ENCODE measurements around the gene ZG16B.

ZG16B gene

GRCh38 chr16:2790631-2791030 lies 39.5 kb upstream of the ZG16B start:
- Histone ChIP-seq H3K9me3 (ENCODE audit: control insufficient read depth, low read length) (no peaks in the 10 kb centered on the region), H3K27ac (ENCODE audit: low read depth, low read length, severe bottlenecking) (no peak overlapping the region), H3K4me3 (ENCODE audit: extremely low read depth, insufficient read depth, low read length, poor library complexity, severe bottlenecking) (no peak overlapping the region), H3K36me3 (ENCODE audit: control insufficient read depth, insufficient read depth, low read length) (no peaks in the 10 kb centered on the region), H3K4me1 (ENCODE audit: control insufficient read depth, insufficient read depth, low read length, poor library complexity, severe bottlenecking) (peaks cover 2% of the 10 kb centered on the region)
- 100% methylated on average over 4 of the region's 5 CpGs; no CpG with 5 or more reads in 1 of the 2 experiments for WGBS, 2 experiments (ENCODE audit: insufficient coverage in 2 of 2)

- Histone ChIP-seq H3K36me3 (ENCODE audit: control insufficient read depth, insufficient read depth, low read length) (no peaks in the 10 kb centered on the region), H3K27ac (ENCODE audit: low read depth, low read length, severe bottlenecking) (no peak overlapping the region), H3K4me3 (ENCODE audit: extremely low read depth, insufficient read depth, low read length, poor library complexity, severe bottlenecking) (no peak overlapping the region), H3K4me1 (ENCODE audit: control insufficient read depth, insufficient read depth, low read length, poor library complexity, severe bottlenecking) (peaks cover 7% of the 10 kb centered on the region), H3K9me3 (ENCODE audit: control insufficient read depth, low read length) (no peaks in the 10 kb centered on the region)
- WGBS, 2 experiments (ENCODE audit: insufficient coverage in 2 of 2) = 87 to 90% methylated on average over 5 to 8 of the region's 8 CpGs
Measured at GRCh38 chr16:2791174-2791573, 38.9 kb upstream of the ZG16B start.

DNA sequence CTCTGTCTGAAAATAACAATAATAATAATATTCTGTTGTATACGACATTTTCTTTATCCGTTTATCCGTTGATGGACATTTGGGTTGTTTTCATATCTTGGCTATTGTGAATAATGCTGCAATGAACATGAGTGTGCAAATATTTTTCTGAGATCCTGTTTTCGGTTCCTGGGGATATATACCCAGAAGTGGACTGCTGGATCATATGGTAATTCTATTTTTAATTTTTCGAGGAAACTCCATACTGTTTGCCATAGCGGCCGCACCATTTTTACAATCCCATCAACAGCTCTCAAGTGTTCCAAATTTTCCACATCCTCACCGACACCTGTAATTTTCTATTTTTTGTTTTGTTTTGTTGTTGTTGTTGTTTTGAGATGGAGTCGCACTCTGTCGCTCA lies 37.2 kb upstream of the ZG16B start:
- Histone ChIP-seq H3K4me3 (ENCODE audit: extremely low read depth, insufficient read depth, low read length, poor library complexity, severe bottlenecking) (no peak overlapping the region), H3K36me3 (ENCODE audit: control insufficient read depth, insufficient read depth, low read length) (no peaks in the 10 kb centered on the region), H3K4me1 (ENCODE audit: control insufficient read depth, insufficient read depth, low read length, poor library complexity, severe bottlenecking) (peaks cover 7% of the 10 kb centered on the region), H3K9me3 (ENCODE audit: control insufficient read depth, low read length) (no peaks in the 10 kb centered on the region), H3K27ac (ENCODE audit: low read depth, low read length, severe bottlenecking) (no peak overlapping the region)
- WGBS, 2 experiments (ENCODE audit: insufficient coverage in 2 of 2) = 78 to 96% methylated on average over 3 to 5 of the region's 10 CpGs

DNA sequence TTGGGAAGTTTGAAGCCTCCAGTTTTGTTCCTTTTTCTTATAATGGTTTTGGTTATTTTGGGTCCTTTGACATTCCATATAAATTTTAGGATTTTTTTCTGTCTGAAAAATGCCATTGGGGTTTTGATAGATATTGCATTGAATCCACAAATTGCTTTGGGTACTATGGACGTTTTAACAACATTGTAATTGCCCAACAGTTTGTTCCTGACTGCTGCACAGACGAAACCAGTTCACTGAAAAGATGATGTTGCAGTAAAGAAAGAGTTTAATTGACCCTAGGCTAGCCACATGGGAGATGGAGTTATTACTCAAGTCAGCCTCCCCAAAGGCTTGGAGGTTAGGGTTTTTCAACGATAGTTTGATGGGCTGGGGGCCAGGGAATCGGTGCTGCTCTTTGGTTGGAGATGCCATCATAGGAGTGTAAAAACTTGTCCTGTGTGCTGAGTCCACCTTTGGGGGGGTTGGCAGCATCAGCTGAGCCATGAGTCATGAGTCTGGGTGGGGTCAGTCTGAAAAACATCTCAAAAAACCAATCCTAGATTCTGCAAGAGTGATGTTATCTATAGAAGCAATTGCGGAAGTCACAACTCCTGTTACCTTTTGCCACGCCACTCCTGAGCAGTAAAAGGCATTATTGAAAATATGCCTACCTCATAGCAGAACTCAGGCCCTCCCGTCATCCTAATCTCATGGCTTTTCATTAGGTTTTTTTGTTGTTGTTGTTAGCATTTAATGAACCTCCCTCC lies 34.5 kb upstream of the ZG16B start:
- 79 to 91% methylated on average over 5 of the region's 7 CpGs for WGBS, 2 experiments (ENCODE audit: insufficient coverage in 2 of 2)
- H3K9me3 ChIP-seq (ENCODE audit: control insufficient read depth, low read length) = no peaks in the 10 kb centered on the region
- H3K4me1 ChIP-seq (ENCODE audit: control insufficient read depth, insufficient read depth, low read length, poor library complexity, severe bottlenecking) = peaks cover 7% of the 10 kb centered on the region
- no peaks in the 10 kb centered on the region for H3K36me3 ChIP-seq (ENCODE audit: control insufficient read depth, insufficient read depth, low read length)
- no peak overlapping the region for H3K4me3 ChIP-seq (ENCODE audit: extremely low read depth, insufficient read depth, low read length, poor library complexity, severe bottlenecking)
- no peak overlapping the region for H3K27ac ChIP-seq (ENCODE audit: low read depth, low read length, severe bottlenecking)

- H3K27ac ChIP-seq (ENCODE audit: low read depth, low read length, severe bottlenecking) = no peak overlapping the region
- H3K36me3 ChIP-seq (ENCODE audit: control insufficient read depth, insufficient read depth, low read length) = no peaks in the 10 kb centered on the region
- H3K4me1 ChIP-seq (ENCODE audit: control insufficient read depth, insufficient read depth, low read length, poor library complexity, severe bottlenecking) = peaks cover 7% of the 10 kb centered on the region
- no peak overlapping the region for H3K4me3 ChIP-seq (ENCODE audit: extremely low read depth, insufficient read depth, low read length, poor library complexity, severe bottlenecking)
- 96% methylated on average over 26 to 28 of the region's 39 CpGs for whole genome bisulfite sequencing, 2 experiments (ENCODE audit: insufficient coverage in 2 of 2)
- peaks cover under 1% of the 10 kb centered on the region for H3K9me3 ChIP-seq (ENCODE audit: control insufficient read depth, low read length)
Measured at GRCh38 chr16:2798723-2799204, 31.3 kb upstream of the ZG16B start.

GRCh38 chr16:2799205-2799858 lies 30.8 kb upstream of the ZG16B start:
- Histone ChIP-seq H3K36me3 (ENCODE audit: control insufficient read depth, insufficient read depth, low read length) (no peaks in the 10 kb centered on the region), H3K4me3 (ENCODE audit: extremely low read depth, insufficient read depth, low read length, poor library complexity, severe bottlenecking) (no peak overlapping the region), H3K9me3 (ENCODE audit: control insufficient read depth, low read length) (peaks cover 6% of the 10 kb centered on the region), H3K27ac (ENCODE audit: low read depth, low read length, severe bottlenecking) (no peak overlapping the region), H3K4me1 (ENCODE audit: control insufficient read depth, insufficient read depth, low read length, poor library complexity, severe bottlenecking) (peaks cover 7% of the 10 kb centered on the region)
- WGBS, 2 experiments (ENCODE audit: insufficient coverage in 2 of 2) = 94 to 95% methylated on average over 10 to 15 of the region's 21 CpGs

GRCh38 chr16:2799859-2800226 lies 30.3 kb upstream of the ZG16B start:
- Histone ChIP-seq H3K27ac (ENCODE audit: low read depth, low read length, severe bottlenecking) (no peak overlapping the region), H3K9me3 (ENCODE audit: control insufficient read depth, low read length) (peaks cover 6% of the 10 kb centered on the region), H3K4me3 (ENCODE audit: extremely low read depth, insufficient read depth, low read length, poor library complexity, severe bottlenecking) (no peak overlapping the region), H3K36me3 (ENCODE audit: control insufficient read depth, insufficient read depth, low read length) (no peaks in the 10 kb centered on the region), H3K4me1 (ENCODE audit: control insufficient read depth, insufficient read depth, low read length, poor library complexity, severe bottlenecking) (peaks cover 7% of the 10 kb centered on the region)
- WGBS, 2 experiments (ENCODE audit: insufficient coverage in 2 of 2) = 86 to 100% methylated on average over 1 of the region's 1 CpG

GRCh38 chr16:2803545-2804195 lies 26.4 kb upstream of the ZG16B start:
- Histone ChIP-seq H3K4me1 (ENCODE audit: control insufficient read depth, insufficient read depth, low read length, poor library complexity, severe bottlenecking) (no peaks in the 10 kb centered on the region), H3K27ac (ENCODE audit: low read depth, low read length, severe bottlenecking) (no peak overlapping the region), H3K36me3 (ENCODE audit: control insufficient read depth, insufficient read depth, low read length) (no peaks in the 10 kb centered on the region), H3K4me3 (ENCODE audit: extremely low read depth, insufficient read depth, low read length, poor library complexity, severe bottlenecking) (no peak overlapping the region), H3K9me3 (ENCODE audit: control insufficient read depth, low read length) (peaks cover 6% of the 10 kb centered on the region)
- WGBS, 2 experiments (ENCODE audit: insufficient coverage in 2 of 2) = no CpG with 5 or more reads among the region's 3 CpGs

DNA sequence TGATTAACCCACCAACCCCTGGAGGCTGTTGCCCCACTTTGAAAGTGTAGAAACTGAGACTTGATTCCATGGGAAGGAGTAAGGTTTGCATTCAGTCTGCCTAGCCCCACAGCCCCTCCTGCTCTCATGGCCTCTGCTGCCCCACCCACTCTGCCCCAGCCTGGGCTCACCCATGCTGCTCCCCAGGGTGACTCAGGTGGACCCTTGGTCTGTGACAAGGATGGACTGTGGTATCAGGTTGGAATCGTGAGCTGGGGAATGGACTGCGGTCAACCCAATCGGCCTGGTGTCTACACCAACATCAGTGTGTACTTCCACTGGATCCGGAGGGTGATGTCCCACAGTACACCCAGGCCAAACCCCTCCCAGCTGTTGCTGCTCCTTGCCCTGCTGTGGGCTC lies 25.4 kb upstream of the ZG16B start:
- no peaks in the 10 kb centered on the region for H3K36me3 ChIP-seq (ENCODE audit: control insufficient read depth, insufficient read depth, low read length)
- no peak overlapping the region for H3K4me3 ChIP-seq (ENCODE audit: extremely low read depth, insufficient read depth, low read length, poor library complexity, severe bottlenecking)
- H3K27ac ChIP-seq (ENCODE audit: low read depth, low read length, severe bottlenecking) = no peak overlapping the region
- no peaks in the 10 kb centered on the region for H3K4me1 ChIP-seq (ENCODE audit: control insufficient read depth, insufficient read depth, low read length, poor library complexity, severe bottlenecking)
- peaks cover 9% of the 10 kb centered on the region for H3K9me3 ChIP-seq (ENCODE audit: control insufficient read depth, low read length)
- 90% methylated on average over 1 of the region's 4 CpGs; no CpG with 5 or more reads in 1 of the 2 experiments for WGBS, 2 experiments (ENCODE audit: insufficient coverage in 2 of 2)

- 88 to 94% methylated on average over 4 of the region's 5 CpGs for WGBS, 2 experiments (ENCODE audit: insufficient coverage in 2 of 2)
- H3K9me3 ChIP-seq (ENCODE audit: control insufficient read depth, low read length) = peaks cover 9% of the 10 kb centered on the region
- H3K4me3 ChIP-seq (ENCODE audit: extremely low read depth, insufficient read depth, low read length, poor library complexity, severe bottlenecking) = no peak overlapping the region
- H3K4me1 ChIP-seq (ENCODE audit: control insufficient read depth, insufficient read depth, low read length, poor library complexity, severe bottlenecking) = no peaks in the 10 kb centered on the region
- H3K36me3 ChIP-seq (ENCODE audit: control insufficient read depth, insufficient read depth, low read length) = no peaks in the 10 kb centered on the region
- no peak overlapping the region for H3K27ac ChIP-seq (ENCODE audit: low read depth, low read length, severe bottlenecking)
Measured at GRCh38 chr16:2806286-2806685, 23.8 kb upstream of the ZG16B start.

All from mesodermal cell (in vitro differentiated cells).